PC-9 (cell line): ENCODE data around the gene PSMA5.

Experiments used
- CTCF ChIP-seq: fragments of 200-600 bp; sonication (generic); conservative IDR thresholded peaks from 2 replicates; pipeline ENCODE4 v1.6.1; 2017; ENCODE audit warnings: mixed run types, antibody characterized with exemption, mild to moderate bottlenecking, moderate library complexity
- EZH2 ChIP-seq: fragments of 200-600 bp; sonication (generic); IDR thresholded peaks from 2 replicates; pipeline ENCODE4 v1.8.0; 2017; ENCODE audit warnings: antibody characterized with exemption, low read depth

GRCh38 chr1:109432336-109432735, 6.1 kb upstream of the PSMA5 start:
- TF ChIP-seq CTCF: no peak
- no peak for TF ChIP-seq EZH2
